GM19023 (cell line): Measurements from ENCODE around the gene MRPL33.

Experiments
- ATAC-seq: cut with Tn5 transposase; IDR thresholded peaks from one replicate; pipeline ENCODE4 v1.9.1; 2021; ENCODE audit warnings: mild to moderate bottlenecking, moderate library complexity; ENCODE audit not compliant: unreplicated experiment

MRPL33 gene

GRCh38 chr2:27773959-27774358 lies 2.4 kb downstream of the MRPL33 start:
- no peak for ATAC-seq

- no peak for ATAC-seq
Measured at GRCh38 chr2:27776097-27776496, 4.6 kb downstream of the MRPL33 start.

- ATAC-seq, result no peak
Measured at GRCh38 chr2:27776696-27777095, 5.2 kb downstream of the MRPL33 start.

GRCh38 chr2:27779417-27780055 lies 8.0 kb downstream of the MRPL33 start:
- ATAC-seq, result no peak

GRCh38 chr2:27781496-27781895 lies 10.0 kb downstream of the MRPL33 start:
- ATAC-seq, result no peak

- no peak for ATAC-seq
Measured at GRCh38 chr2:27782701-27783100, 11.2 kb downstream of the MRPL33 start.

- ATAC-seq, result no peak
Measured at GRCh38 chr2:27790796-27791195, 19.3 kb downstream of the MRPL33 start.

GRCh38 chr2:27792759-27793158 lies 21.2 kb downstream of the MRPL33 start:
- ATAC-seq, result no peak

GRCh38 chr2:27795093-27795834 lies 23.7 kb downstream of the MRPL33 start:
- ATAC-seq, result no peak

- ATAC-seq, result no peak
Measured at GRCh38 chr2:27795868-27796277, 24.4 kb downstream of the MRPL33 start.

- ATAC-seq, result no peak
Measured at GRCh38 chr2:27796791-27797765, 25.6 kb downstream of the MRPL33 start.

GRCh38 chr2:27797841-27798240 lies 26.3 kb downstream of the MRPL33 start:
- no peak for ATAC-seq

GRCh38 chr2:27798486-27798885 lies 27.0 kb downstream of the MRPL33 start:
- no peak for ATAC-seq

GRCh38 chr2:27798948-27799645 lies 27.6 kb downstream of the MRPL33 start:
- ATAC-seq, result no peak

GRCh38 chr2:27799646-27800010 lies 28.1 kb downstream of the MRPL33 start:
- ATAC-seq, result no peak

GRCh38 chr2:27800856-27801255 lies 29.3 kb downstream of the MRPL33 start:
- ATAC-seq, result no peak

- ATAC-seq, result no peak
Measured at GRCh38 chr2:27802547-27802946, 31.0 kb downstream of the MRPL33 start.

GRCh38 chr2:27803046-27803445 lies 31.5 kb downstream of the MRPL33 start:
- ATAC-seq, result no peak

GRCh38 chr2:27804146-27804545 lies 32.6 kb downstream of the MRPL33 start:
- ATAC-seq, result no peak

- ATAC-seq, result no peak
Measured at GRCh38 chr2:27805180-27805579, 33.7 kb downstream of the MRPL33 start.
